Measurements from ENCODE around the gene GPA33.

GPA33 gene

DNA sequence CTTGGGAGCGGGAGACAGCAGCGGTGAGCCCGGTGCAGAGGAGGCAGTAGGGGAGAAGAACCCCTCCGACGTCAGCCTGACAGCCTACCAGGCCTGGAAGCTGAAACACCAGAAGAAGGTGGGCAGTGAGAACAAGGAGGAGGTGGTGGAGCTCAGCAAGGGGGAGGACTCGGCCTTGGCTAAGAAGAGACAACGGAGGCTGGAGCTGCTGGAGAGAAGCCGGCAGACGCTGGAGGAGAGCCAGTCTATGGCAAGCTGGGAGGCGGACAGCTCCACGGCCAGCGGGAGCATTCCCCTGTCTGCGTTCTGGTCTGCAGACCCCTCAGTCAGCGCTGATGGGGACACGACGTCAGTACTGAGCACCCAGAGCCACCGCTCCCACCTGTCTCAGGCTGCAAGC, 36.6 kb upstream of the GPA33 start:
- CTCF ChIA-PET, result interaction anchor here (1.1 to 2.6 kb wide), 3 partner anchors 26 to 217 kb away, joined by 3 to 9 read pairs (median 4); no protein-coding TSS in a partner anchor
- TF ChIP-seq, protein P1, sequence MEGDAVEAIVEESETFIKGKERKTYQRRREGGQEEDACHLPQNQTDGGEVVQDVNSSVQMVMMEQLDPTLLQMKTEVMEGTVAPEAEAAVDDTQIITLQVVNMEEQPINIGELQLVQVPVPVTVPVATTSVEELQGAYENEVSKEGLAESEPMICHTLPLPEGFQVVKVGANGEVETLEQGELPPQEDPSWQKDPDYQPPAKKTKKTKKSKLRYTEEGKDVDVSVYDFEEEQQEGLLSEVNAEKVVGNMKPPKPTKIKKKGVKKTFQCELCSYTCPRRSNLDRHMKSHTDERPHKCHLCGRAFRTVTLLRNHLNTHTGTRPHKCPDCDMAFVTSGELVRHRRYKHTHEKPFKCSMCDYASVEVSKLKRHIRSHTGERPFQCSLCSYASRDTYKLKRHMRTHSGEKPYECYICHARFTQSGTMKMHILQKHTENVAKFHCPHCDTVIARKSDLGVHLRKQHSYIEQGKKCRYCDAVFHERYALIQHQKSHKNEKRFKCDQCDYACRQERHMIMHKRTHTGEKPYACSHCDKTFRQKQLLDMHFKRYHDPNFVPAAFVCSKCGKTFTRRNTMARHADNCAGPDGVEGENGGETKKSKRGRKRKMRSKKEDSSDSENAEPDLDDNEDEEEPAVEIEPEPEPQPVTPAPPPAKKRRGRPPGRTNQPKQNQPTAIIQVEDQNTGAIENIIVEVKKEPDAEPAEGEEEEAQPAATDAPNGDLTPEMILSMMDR (IDR thresholded peaks at IDR 0.05; ENCODE audit: control extremely low read depth, extremely low read depth, low read depth, missing control alignments), result no peak
- POLR2A ChIA-PET, result no interaction called here
- no peak for DNase-seq (ENCODE audit: extremely low spot score)

DNA sequence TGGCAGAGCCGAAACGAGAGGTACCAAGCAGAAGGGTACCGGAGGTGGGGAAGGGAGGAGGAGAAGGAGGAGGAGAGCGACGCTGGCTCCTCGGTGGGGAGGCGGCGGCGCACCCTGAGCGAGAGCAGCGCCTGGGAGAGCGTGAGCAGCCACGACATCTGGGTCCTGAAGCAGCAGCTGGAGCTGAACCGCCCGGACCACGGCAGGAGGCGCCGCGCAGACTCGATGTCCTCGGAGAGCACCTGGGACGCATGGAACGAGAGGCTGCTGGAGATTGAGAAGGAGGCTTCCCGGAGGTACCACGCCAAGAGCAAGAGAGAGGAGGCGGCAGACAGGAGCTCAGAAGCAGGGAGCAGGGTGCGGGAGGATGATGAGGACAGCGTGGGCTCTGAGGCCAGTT, 36.1 kb upstream of the GPA33 start:
- TF ChIP-seq, protein P1 (IDR thresholded peaks at IDR 0.05; ENCODE audit: control extremely low read depth, extremely low read depth, low read depth, missing control alignments), result no peak
- ChIA-PET CTCF (interaction anchor here (1.1 to 3.4 kb wide), 4 partner anchors 9 to 216 kb away, joined by 3 to 9 read pairs (median 6); no protein-coding TSS in a partner anchor), POLR2A (no interaction called here)
- DNase-seq (ENCODE audit: extremely low spot score), result no peak

DNA sequence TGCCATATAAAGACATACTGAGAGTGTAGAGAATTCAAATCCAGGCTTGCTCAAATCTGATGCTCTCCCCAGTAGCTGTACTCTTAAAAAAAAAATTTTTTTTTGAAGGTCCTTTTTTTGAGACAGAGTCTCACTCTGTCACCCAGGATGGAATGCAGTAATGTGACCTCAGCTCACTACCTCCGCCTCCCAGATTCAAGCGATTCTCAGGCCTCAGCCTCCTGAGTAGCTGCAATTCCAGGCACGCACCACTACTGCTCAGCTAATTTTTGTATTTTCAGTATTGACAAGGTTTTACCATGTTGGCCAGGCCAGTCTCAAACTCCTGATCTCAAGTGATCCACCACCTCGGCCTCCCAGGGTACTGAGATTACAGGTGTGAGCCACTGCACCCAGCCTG, 32.4 kb upstream of the GPA33 start:
- POLR2A ChIA-PET, result no interaction called here
- TF ChIP-seq, protein P1 (IDR thresholded peaks at IDR 0.05; ENCODE audit: control extremely low read depth, extremely low read depth, low read depth, missing control alignments), result no peak
- CTCF ChIA-PET, result interaction anchor here (1.7 kb wide), 1 partner anchor 56 kb away, joined by 5 read pairs; no protein-coding TSS in a partner anchor
- no peak for DNase-seq (ENCODE audit: extremely low spot score)

DNA sequence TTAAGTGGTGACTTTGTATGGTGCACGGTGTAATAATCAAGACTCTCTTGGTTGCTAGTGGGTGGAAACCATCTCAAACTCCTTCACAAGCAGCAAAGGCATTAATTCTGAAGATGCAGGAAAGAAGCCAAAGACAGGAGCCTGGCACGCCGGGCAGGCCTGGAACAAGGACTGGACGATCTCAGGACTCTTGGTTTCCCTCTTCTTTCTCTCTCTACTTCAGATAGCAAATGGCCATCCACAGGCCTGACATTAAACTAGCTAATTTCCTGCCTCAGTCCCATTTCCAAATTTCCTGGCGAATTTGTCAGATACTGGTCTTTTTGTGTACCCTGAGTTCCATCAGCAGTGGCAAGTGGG, 31.9 kb upstream of the GPA33 start:
- ChIA-PET POLR2A (no interaction called here), CTCF (interaction anchor here (1.7 kb wide), 1 partner anchor 56 kb away, joined by 5 read pairs; no protein-coding TSS in a partner anchor)
- DNase-seq (ENCODE audit: extremely low spot score), result no peak
- TF ChIP-seq, protein P1 (IDR thresholded peaks at IDR 0.05; ENCODE audit: control extremely low read depth, extremely low read depth, low read depth, missing control alignments), result no peak

DNA sequence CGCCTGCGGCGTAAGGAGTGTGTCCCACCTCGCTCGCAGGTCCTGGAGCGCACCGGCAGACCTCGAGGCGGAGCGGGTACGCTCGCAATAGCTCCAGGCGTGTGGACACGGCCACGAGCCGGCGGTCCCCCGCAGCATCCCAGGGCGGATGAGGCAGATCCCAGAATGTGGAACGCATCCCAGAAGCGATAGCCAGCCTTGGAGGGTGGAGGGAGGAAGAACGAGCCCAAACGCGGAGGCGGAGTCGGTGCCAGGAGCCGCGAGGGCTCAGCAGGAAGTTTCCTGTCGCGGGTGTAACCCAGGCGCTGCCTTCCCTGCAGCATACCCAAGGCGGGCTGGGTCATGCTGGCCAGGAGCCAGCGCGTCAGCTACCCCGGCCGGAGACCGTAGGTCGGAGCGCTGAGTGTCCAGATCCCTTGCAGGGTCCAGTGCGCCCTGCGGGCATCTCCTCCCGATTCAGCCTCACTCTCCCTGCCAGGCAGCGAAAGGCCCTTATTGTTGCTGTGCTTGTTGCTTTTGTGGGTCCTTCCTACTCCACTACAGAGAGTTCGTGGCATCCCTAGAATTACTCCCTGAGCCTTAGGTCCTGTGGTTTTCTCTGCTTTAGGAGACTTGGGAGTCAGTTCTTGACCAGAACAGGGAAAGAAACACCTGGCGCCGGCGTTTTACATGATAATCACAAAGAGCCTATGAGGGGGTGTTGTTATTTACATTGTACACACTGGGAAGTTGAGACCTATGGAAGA, 31.4 kb upstream of the GPA33 start:
- ChIA-PET POLR2A (no interaction called here), CTCF (no interaction called here)
- TF ChIP-seq, protein P1 (IDR thresholded peaks at IDR 0.05; ENCODE audit: control extremely low read depth, extremely low read depth, low read depth, missing control alignments), result no peak
- no peak for DNase-seq (ENCODE audit: extremely low spot score)

DNA sequence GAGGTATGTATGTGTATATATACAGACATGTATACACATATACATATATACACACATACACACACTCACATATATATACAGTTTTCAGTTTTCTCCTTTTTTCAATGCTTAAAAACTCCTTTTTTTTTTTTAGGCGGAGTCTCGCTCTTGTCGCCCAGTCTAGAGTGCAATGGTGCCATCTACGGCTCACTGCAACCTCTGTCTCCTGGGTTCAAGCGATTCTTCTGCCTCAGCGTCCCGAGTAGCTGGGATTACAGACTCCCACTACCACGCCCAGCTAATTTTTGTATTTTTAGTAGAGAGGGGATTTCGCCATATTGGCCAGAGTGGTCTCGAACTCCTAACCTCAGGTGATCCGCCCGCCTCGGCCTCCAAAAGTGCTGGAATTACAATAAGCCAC, 30.7 kb upstream of the GPA33 start:
- CTCF ChIA-PET, result no interaction called here
- TF ChIP-seq, protein P1 (IDR thresholded peaks at IDR 0.05; ENCODE audit: control extremely low read depth, extremely low read depth, low read depth, missing control alignments), result no peak
- POLR2A ChIA-PET, result no interaction called here
- DNase-seq (ENCODE audit: extremely low spot score), result no peak

All from GM10248 (cell line).